Spleen (tissue), 7 donors: ENCODE measurements around the gene MEGF6.

Source experiments
- POLR2A ChIP-seq, 3 donors: fragments of 450-650 bp; IDR thresholded peaks; one replicate each; pipeline ENCODE4 v1.5.1; 2017; ENCODE audit warnings: antibody characterized with exemption in 3 of 3, mild to moderate bottlenecking in 1 of 3
- TF ChIP-seq, protein P1 (sequence below), 11 experiments: fragments of 200-600 bp in 7 of 11; fragments of 450-650 bp in 4 of 11; sonication (generic) in 4 of 11; IDR thresholded peaks in 8 of 11; conservative IDR thresholded peaks in 3 of 11; 1 replicate in 7 of 11; 2 replicates in 4 of 11; pipeline versions ENCODE4 v1.4.0 to v1.8.0; 2016 to 2021; ENCODE audit warnings: antibody characterized with exemption in 11 of 11, inconsistent platforms in 4 of 11, mild to moderate bottlenecking in 1 of 11
- donor health status: DM: no; HTN: no; CAD: no; lungs with moderate emphysema.
- donor health status: DM: no; HTN: no; CAD: no.
- donor health status: DM: no; HTN: no; CAD: no.

DNA sequence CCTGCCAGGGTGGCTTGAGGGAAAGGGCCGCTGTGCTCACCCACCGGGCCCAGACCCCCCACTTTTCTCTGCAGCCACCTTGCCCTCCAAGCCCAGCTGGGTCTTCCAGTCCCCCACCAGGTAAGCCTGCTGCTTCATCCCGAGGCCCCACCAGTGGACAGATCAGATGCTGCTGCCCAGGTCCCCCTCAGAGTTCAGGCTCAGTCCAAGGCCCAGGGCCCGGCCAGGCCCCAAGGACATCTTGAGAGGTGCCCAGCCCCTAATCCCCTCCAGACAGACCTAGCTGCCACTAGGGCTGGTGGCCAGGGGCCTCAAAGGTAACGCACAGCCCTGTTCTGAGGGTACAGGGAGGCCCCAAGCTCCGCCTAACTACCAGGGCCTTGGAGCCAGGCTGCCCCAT lies 58.6 kb downstream of the MEGF6 start:
- TF ChIP-seq, protein P1, sequence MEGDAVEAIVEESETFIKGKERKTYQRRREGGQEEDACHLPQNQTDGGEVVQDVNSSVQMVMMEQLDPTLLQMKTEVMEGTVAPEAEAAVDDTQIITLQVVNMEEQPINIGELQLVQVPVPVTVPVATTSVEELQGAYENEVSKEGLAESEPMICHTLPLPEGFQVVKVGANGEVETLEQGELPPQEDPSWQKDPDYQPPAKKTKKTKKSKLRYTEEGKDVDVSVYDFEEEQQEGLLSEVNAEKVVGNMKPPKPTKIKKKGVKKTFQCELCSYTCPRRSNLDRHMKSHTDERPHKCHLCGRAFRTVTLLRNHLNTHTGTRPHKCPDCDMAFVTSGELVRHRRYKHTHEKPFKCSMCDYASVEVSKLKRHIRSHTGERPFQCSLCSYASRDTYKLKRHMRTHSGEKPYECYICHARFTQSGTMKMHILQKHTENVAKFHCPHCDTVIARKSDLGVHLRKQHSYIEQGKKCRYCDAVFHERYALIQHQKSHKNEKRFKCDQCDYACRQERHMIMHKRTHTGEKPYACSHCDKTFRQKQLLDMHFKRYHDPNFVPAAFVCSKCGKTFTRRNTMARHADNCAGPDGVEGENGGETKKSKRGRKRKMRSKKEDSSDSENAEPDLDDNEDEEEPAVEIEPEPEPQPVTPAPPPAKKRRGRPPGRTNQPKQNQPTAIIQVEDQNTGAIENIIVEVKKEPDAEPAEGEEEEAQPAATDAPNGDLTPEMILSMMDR (IDR thresholded peaks at IDR 0.05 in 8 of 11, conservative IDR thresholded peaks at IDR 0.05 in 3 of 11), result no peak
- TF ChIP-seq POLR2A (IDR thresholded peaks at IDR 0.05), result no peak
